Activated CD4-positive, alpha-beta T cell treated with anti-CD3 and anti-CD28 coated beads, Interleukin-2, amount 50 U/mL, for 48 hours (primary cell): ENCODE measurements around the gene OR4S1.
A peak's percentile ranks its signal among the peaks of the same experiment; 100 is the strongest.
"Not testable (repeated sequence)": the region's sequence is repeated elsewhere in the genome, so short reads cannot be mapped to it uniquely, and the experiment has no call there.

Source experiments
- DNase-seq, 2 experiments: peaks; one replicate each; pipeline ENCODE4 v3.0.0-alpha.2; 2020

Gene OR4S1, protein sequence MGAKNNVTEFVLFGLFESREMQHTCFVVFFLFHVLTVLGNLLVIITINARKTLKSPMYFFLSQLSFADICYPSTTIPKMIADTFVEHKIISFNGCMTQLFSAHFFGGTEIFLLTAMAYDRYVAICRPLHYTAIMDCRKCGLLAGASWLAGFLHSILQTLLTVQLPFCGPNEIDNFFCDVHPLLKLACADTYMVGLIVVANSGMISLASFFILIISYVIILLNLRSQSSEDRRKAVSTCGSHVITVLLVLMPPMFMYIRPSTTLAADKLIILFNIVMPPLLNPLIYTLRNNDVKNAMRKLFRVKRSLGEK

GRCh38 chr11:48305923-48306322, at the start of gene OR4S1:
OR4S1 (plus strand) TSS chr11:48306223; CDS start chr11:48306223, 0 bp downstream.
- no peak for DNase-seq

DNA sequence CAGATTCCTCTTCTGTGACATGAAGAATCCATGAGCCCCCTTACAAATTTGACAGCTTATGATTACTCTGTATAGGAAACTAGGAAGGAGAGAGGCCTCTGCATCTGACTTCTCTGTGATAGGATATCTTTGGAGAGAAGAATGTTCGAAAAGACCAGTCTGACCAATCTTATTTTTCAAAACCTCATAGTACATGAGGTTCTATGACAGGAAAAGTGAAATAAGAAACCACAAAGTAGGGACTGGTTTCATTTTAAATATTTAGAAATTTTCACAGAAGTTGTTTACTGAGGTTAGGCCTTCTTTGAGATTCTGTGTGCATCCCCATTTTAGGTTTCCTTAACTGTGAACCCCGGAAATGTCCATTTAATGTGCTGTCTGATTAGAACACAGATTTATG, 44.4 kb upstream of the OR4S1 start:
- DNase-seq: no peak

- no peak for DNase-seq
These were observed 42.6 kb upstream of the OR4S1 start, which contains the start of gene OR4X1 for GRCh38 chr11:48263423-48263911. OR4X1 (plus strand) TSS chr11:48263861; CDS start chr11:48263861, 0 bp downstream.

DNA sequence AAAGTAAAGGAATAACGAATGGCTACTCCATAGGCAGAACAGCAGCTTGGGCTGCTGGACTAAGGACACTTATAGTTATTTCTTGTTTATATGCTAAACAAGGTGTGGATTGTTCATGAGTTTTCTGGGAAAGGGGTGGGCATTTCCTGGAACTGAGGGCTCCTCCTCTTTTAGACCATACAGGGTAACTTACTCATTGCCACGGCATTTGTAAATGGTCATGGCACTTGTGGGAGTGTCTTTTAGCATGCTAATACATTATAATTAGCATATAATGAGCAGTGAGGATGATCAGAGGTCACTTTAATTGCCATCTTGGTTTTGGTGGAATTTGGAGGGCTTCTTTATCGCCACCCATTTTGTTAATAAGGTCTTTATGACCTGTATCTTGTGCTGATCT, 35.4 kb upstream of the OR4S1 start:
- DNase-seq: no peak

DNA sequence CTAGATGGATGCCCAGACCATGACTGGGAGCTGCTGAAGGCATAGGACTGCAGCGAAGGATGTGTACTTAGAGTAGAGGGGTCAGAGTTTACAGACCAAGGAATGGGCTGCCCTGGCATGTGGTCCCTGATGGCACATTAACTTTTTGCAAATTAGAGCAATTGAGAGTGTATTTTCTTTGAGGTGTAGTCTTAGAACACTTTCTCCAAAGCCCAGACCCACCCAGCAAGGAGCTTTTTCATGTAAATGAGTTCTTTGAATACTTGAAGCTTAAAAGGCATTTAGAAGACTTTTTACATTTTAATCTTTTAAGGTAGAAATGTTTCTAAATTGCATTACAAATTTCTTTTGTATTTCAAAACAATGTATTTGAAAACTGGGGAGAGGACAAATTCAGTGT, 33.4 kb upstream of the OR4S1 start:
- DNase-seq: no peak

- peak; percentile 81 to 84 for DNase-seq
These were observed 1.9 kb downstream of the OR4S1 start for GRCh38 chr11:48307760-48308386.

- not testable (repeated sequence) for DNase-seq
These were observed 7.6 kb downstream of the OR4S1 start for GRCh38 chr11:48313590-48313989.

DNA sequence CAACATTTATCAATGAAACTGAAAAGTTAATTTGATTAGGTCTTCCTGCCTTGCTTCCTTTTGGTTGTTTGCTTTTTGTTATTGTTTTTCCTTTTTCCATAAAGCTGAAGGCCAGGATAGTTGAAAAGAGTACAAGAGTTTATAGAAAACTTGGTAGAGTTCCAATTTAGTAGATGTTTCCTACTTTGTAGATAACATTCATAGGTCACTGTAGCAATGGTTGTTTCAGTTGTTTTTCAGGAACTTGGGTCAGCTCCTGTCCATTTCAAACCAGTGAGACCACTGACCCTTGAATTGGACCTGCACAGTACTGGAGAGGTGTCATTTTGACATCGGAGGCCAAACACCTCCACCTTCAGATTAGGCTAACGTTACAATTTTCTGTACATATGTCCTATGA, 13.8 kb downstream of the OR4S1 start:
- DNase-seq: not testable (repeated sequence)

DNA sequence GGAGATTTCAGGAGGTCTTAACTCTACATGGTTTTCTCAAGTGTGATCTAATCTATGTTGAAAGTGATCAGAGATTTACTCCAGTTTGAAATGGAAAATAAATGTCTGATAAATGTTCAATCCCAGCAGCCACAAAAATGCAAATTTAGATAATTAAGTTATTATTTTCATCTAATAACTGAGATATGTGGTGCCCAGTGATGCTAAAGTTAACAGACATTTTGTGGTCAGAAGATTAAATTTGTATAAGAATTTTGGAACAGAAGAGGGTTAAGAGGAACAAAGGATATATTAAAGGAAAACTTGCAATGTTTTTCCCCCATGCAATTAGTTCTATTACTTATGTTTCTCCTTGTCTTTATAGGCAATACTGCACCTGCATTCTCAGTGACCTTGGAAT, 18.6 kb downstream of the OR4S1 start, which contains the start of gene OR4C3:
OR4C3 (plus strand) TSS at position 301 of the 400 bp plus-strand sequence. CDS start 102 bp downstream, outside the sequence.
- not testable (repeated sequence) for DNase-seq

- no peak for DNase-seq
These were observed 35.4 kb downstream of the OR4S1 start for GRCh38 chr11:48341466-48341865.

DNA sequence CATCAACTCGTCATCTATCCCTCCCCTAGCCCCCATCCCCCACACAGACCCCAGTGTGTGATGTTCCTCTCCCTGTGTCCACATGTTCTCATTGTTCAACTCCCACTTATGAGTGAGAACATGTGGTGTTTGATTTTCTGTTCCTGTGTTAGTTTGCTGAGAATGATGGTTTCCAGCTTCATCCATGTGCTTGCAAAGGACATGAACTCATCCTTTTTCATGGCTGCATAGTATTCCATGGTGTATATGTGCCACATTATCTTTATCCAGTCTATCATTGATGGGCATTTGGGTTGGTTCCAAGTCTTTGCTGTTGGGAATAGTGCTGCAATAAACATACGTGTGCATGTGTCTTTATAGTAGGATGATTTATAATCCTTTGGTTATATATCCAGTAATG, 36.5 kb downstream of the OR4S1 start:
- not testable (repeated sequence) for DNase-seq

DNA sequence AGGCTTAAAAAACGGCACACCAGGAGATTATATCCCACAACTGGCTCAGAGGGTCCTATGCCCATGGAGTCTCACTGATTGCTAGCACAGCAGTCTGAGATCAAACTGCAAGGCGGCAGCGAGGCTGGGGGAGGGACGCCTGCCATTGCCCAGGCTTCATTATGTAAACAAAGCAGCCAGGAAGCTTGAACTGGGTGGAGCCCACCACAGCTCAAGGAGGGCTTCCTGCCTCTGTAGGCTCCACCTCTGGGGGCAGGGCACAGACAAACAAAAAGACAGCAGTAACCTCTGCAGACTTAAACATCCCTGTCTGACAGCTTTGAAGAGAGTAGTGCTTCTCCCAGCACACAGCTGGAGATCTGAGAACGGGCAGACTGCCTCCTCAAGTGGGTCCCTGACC, 40.3 kb downstream of the OR4S1 start:
- DNase-seq: not testable (repeated sequence)

GRCh38 chr11:48354013-48354412, 48.0 kb downstream of the OR4S1 start:
- DNase-seq: no peak

DNA sequence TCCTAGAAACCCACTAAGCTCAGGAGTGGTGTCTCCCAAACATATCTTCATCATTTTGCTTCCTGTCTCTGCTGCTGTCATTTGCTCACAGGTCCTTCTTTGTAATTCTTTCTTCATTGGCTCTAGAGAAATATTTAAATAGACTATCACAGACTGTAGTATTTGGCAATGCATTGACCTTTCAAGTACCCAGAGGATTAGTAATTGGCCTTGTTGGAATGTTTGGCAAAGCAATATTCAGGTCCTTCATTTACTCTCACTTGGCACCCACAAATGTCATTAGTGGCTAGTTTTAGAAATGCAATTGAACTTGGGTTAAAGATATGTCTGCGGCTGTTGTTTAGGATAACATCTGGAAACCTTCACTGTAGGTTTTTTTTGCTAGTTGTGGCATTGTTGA, 48.7 kb downstream of the OR4S1 start:
- DNase-seq: no peak
